Stimulated activated naive B cell treated with anti-CD40 and anti-IgM and Interleukin-4, amounts not matched to agents 10 μg/mL and 1 μg/mL and 100 μg/mL, for 72 hours (primary cell): ENCODE results near the gene DRD4.

ENCODE experiments used
- ATAC-seq, 2 donors: fragments of 150-1000 bp; cut with Tn5 transposase; replicated peaks; 2 replicates each; pipeline ENCODE4 v1.10.0; 2021; ENCODE audit warnings: moderate library complexity in 1 of 2
- DNase-seq: peaks from one replicate; pipeline ENCODE4 v3.0.0; 2021
- H3K27ac Mint-ChIP-seq: one replicate; pipeline ENCODE4 v1.8.0; 2022; ENCODE audit warnings: mild to moderate bottlenecking, mixed read lengths
- H3K27me3 Mint-ChIP-seq, 2 donors: one replicate each; pipeline ENCODE4 v1.8.0; 2022; ENCODE audit warnings: mixed read lengths in 2 of 2
- H3K36me3 Mint-ChIP-seq, 2 donors: one replicate each; pipeline ENCODE4 v1.8.0; 2022; ENCODE audit warnings: mixed read lengths in 2 of 2, mild to moderate bottlenecking in 1 of 2
- H3K4me1 Mint-ChIP-seq, 2 donors: one replicate each; pipeline ENCODE4 v1.8.0; 2022; ENCODE audit warnings: mixed read lengths in 2 of 2, mild to moderate bottlenecking in 1 of 2
- H3K4me3 Mint-ChIP-seq, 2 donors: one replicate each; pipeline ENCODE4 v1.8.0; 2022; ENCODE audit warnings: mild to moderate bottlenecking in 2 of 2, mixed read lengths in 2 of 2, moderate library complexity in 1 of 2
- H3K9me3 Mint-ChIP-seq, 2 donors: one replicate each; pipeline ENCODE4 v1.8.0; 2022; ENCODE audit warnings: mixed read lengths in 2 of 2, mild to moderate bottlenecking in 1 of 2

Gene DRD4

DNA sequence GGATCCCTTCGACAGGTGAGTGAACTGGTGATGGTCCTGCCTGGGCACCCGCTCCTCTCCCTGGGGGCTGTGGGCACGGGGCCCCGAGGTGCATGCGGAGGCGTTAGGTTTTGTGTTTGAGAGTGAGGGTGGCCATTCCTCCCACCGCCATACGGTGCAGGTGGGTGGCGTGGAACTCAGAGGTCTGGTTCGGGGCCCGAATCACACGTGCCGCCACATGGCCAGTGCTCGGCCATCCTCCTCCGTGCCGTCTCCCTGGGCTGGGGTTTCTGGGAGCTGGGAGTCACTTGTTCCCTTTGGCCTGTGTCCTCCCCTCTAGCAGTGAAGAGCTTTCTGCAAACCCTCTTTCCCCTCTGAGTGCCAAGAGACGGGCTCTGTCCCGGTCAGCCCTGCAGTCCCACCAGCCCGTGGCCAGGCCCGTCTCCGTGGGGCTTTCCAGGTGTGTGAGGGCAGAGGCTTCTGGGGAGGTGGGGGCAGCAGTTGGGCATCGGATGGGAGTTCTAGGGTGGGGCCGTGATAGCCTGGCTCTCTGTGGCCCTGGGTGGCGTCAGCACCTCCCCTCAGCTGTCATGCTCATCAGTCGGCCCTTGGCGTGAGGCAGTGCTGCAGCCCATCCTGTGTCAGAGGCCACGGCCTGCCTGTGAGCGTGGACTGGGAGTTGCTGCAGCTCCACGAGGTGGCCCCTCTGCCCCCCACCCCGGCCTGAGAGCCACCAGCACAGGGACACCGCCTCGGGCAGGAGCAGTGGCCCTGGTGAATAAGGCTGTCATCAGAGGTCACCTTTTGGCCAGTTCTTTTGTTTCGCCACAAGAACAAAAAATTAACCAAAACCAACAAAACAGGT lies 31.6 kb upstream of the DRD4 start:
- H3K9me3 Mint-ChIP-seq: no peaks in the 10 kb centered on the region
- no peak overlapping the region for H3K4me3 Mint-ChIP-seq
- DNase-seq (no peak), ATAC-seq (no peak)
- H3K27me3 Mint-ChIP-seq: no peaks in the 10 kb centered on the region
- H3K4me1 Mint-ChIP-seq: no peaks in the 10 kb centered on the region
- peaks cover 36 to 39% of the 10 kb centered on the region in 2 donors for H3K36me3 Mint-ChIP-seq
- H3K27ac Mint-ChIP-seq: peak overlapping the region; percentile 37

GRCh38 chr11:606245-606644 lies 30.8 kb upstream of the DRD4 start:
- H3K4me3 Mint-ChIP-seq: no peak overlapping the region
- ATAC-seq: no peak
- no peak overlapping the region for H3K27ac Mint-ChIP-seq
- no peaks in the 10 kb centered on the region for H3K4me1 Mint-ChIP-seq
- peaks cover 41% of the 10 kb centered on the region in 2 donors for H3K36me3 Mint-ChIP-seq
- H3K9me3 Mint-ChIP-seq: no peaks in the 10 kb centered on the region
- H3K27me3 Mint-ChIP-seq: no peaks in the 10 kb centered on the region
- no peak for DNase-seq

DNA sequence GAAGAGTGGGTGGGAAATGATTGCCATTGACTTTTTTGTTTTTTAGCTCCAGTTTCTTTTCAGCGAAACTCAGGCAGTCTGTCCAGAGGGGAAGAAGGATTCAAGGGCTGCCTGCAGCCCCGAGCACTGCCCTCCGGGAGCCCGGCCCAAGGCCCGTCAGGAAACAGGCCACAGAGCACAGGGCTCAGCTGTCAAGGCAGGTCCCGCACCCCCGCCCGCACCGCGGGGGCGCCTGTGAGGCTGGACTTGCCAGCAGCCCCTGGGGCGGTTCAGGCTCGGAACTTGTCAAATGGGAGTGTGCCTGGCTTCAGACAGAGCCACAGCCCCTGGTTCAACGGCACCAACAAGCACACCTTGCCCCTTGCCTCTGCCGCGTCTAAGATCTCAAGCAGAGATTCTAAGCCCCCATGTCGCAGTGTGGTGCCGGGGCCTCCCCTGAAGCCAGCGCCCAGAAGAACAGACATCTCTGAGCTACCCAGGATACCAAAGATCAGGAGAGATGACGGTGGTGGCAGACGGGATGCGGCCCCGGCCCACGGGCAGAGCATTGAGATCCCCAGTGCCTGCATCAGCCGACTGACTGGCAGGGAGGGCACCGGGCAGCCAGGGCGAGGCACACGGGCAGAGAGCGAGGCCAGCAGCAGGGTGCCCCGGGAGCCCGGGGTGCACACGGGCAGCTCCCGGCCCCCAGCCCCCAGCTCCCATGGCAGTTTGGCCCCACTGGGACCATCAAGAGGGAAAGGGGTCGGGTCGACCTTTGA lies 29.9 kb upstream of the DRD4 start:
- H3K4me1 Mint-ChIP-seq: peaks cover under 1 to 3% of the 10 kb centered on the region in 2 donors
- ATAC-seq: no peak
- no peaks in the 10 kb centered on the region for H3K27me3 Mint-ChIP-seq
- H3K27ac Mint-ChIP-seq: peak overlapping the region; percentile 11
- H3K9me3 Mint-ChIP-seq: no peaks in the 10 kb centered on the region
- H3K4me3 Mint-ChIP-seq: no peak overlapping the region
- peaks cover 34 to 37% of the 10 kb centered on the region in 2 donors for H3K36me3 Mint-ChIP-seq
- no peak for DNase-seq

GRCh38 chr11:607971-608659 lies 29.0 kb upstream of the DRD4 start:
- no peak for ATAC-seq

DNA sequence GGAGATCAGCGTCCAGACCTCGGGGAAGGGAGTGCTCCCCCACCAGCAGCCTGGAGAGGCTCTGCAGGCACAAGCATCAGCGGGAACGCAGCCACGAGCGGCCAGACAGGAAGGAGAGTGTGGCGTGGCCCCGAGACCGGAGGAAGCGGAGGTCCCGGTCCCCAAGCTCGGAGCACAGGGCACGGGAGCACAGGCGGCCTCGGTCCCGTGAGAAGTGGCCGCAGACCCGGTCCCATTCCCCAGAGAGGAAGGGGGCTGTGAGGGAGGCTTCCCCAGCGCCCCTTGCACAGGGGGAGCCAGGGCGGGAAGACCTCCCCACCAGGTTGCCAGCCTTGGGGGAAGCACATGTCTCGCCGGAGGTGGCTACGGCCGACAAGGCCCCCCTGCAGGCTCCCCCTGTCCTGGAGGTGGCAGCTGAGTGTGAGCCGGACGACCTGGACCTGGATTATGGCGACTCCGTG lies 28.2 kb upstream of the DRD4 start:
- Mint-ChIP-seq H3K4me1 (peaks cover 4 to 17% of the 10 kb centered on the region in 2 donors), H3K9me3 (no peaks in the 10 kb centered on the region), H3K27ac (no peak overlapping the region), H3K36me3 (peaks cover 38 to 44% of the 10 kb centered on the region in 2 donors), H3K4me3 (no peak overlapping the region), H3K27me3 (no peaks in the 10 kb centered on the region)
- ATAC-seq: no peak
- no peak for DNase-seq

More at GRCh38 chr11:607971-608659, 29.0 kb upstream of the DRD4 start:
- Mint-ChIP-seq H3K4me3 (no peak overlapping the region), H3K4me1 (peaks cover 3 to 10% of the 10 kb centered on the region in 2 donors), H3K9me3 (no peaks in the 10 kb centered on the region), H3K27ac (peak overlapping the region; percentile 80), H3K36me3 (peaks cover 38 to 41% of the 10 kb centered on the region in 2 donors), H3K27me3 (no peaks in the 10 kb centered on the region)
- DNase-seq: no peak

GRCh38 chr11:609341-609811 lies 27.7 kb upstream of the DRD4 start:
- Mint-ChIP-seq H3K4me1 (peaks cover 8 to 22% of the 10 kb centered on the region in 2 donors), H3K36me3 (peaks cover 36 to 39% of the 10 kb centered on the region in 2 donors), H3K4me3 (no peak overlapping the region), H3K9me3 (no peaks in the 10 kb centered on the region), H3K27me3 (no peaks in the 10 kb centered on the region), H3K27ac (no peak overlapping the region)
- no peak for DNase-seq
- no peak for ATAC-seq

GRCh38 chr11:610146-610801 lies 26.8 kb upstream of the DRD4 start:
- Mint-ChIP-seq H3K36me3 (peaks cover 32 to 35% of the 10 kb centered on the region in 2 donors), H3K27ac (peak overlapping the region; percentile 56), H3K4me1 (peaks cover 9 to 28% of the 10 kb centered on the region in 2 donors), H3K4me3 (no peak overlapping the region), H3K27me3 (no peaks in the 10 kb centered on the region), H3K9me3 (no peaks in the 10 kb centered on the region)
- ATAC-seq: no peak
- no peak for DNase-seq

GRCh38 chr11:611001-611996 lies 25.8 kb upstream of the DRD4 start:
- Mint-ChIP-seq H3K27ac (peak overlapping the region; percentile 62), H3K9me3 (no peaks in the 10 kb centered on the region), H3K27me3 (no peaks in the 10 kb centered on the region), H3K36me3 (peaks cover 31 to 34% of the 10 kb centered on the region in 2 donors), H3K4me1 (peaks cover 10 to 32% of the 10 kb centered on the region in 2 donors), H3K4me3 (no peak overlapping the region)
- DNase-seq (no peak), ATAC-seq (no peak)

GRCh38 chr11:612201-612960 lies 24.7 kb upstream of the DRD4 start:
- peak overlapping the region; percentile 88 for H3K27ac Mint-ChIP-seq
- H3K4me3 Mint-ChIP-seq: peak overlapping the region; percentile 36 to 37
- H3K9me3 Mint-ChIP-seq: no peaks in the 10 kb centered on the region
- no peaks in the 10 kb centered on the region for H3K27me3 Mint-ChIP-seq
- ATAC-seq (no peak), DNase-seq (no peak)
- peaks cover 27 to 28% of the 10 kb centered on the region in 2 donors for H3K36me3 Mint-ChIP-seq
- peaks cover 15 to 41% of the 10 kb centered on the region in 2 donors for H3K4me1 Mint-ChIP-seq

DNA sequence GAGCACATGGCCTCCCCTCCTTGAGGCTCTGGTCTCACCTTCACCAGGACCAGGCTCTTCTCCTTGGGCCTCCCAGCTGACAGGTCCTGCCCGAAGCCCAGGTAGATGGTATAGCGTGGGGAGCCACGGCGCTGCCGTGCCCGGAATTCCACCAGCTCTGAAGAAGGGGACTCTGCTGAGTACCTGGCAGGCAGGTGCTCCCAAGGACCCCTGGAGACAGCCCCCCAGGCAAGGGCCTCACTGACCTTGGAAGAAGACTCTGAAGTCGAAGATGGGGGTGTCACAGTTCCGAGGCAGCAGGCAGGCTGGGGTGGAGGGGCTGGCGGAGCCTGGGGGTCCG lies 24.1 kb upstream of the DRD4 start:
- Mint-ChIP-seq H3K27ac (no peak overlapping the region), H3K4me1 (peaks cover 15 to 41% of the 10 kb centered on the region in 2 donors), H3K27me3 (no peaks in the 10 kb centered on the region), H3K4me3 (no peak overlapping the region), H3K9me3 (no peaks in the 10 kb centered on the region), H3K36me3 (peaks cover 24 to 28% of the 10 kb centered on the region in 2 donors)
- DNase-seq: no peak
- no peak for ATAC-seq

GRCh38 chr11:613369-613968 lies 23.6 kb upstream of the DRD4 start:
- Mint-ChIP-seq H3K9me3 (no peaks in the 10 kb centered on the region), H3K27ac (peak overlapping the region; percentile 42), H3K4me3 (peak overlapping the region in 1 of 2 donors; percentile 6), H3K27me3 (no peaks in the 10 kb centered on the region), H3K36me3 (peaks cover 23 to 29% of the 10 kb centered on the region in 2 donors), H3K4me1 (peaks cover 15 to 41% of the 10 kb centered on the region in 2 donors)
- no peak for ATAC-seq
- DNase-seq: no peak

GRCh38 chr11:614021-614622 lies 22.9 kb upstream of the DRD4 start:
- DNase-seq (no peak), ATAC-seq (no peak)
- Mint-ChIP-seq H3K27me3 (no peaks in the 10 kb centered on the region), H3K4me1 (peaks cover 15 to 41% of the 10 kb centered on the region in 2 donors), H3K9me3 (no peaks in the 10 kb centered on the region), H3K36me3 (peaks cover 22 to 28% of the 10 kb centered on the region in 2 donors), H3K4me3 (peak overlapping the region; percentile 62 to 68), H3K27ac (peak overlapping the region; percentile 70)
